Measurements from ENCODE around the gene PCDHB7. TPM values are rescaled to one million over a fixed set of nuclear protein-coding genes. Genes with fewer than 3 reads are reported as not detected.
"Not testable (repeated sequence)": the region's sequence is repeated elsewhere in the genome, so short reads cannot be mapped to it uniquely, and the experiment has no call there.

The PCDHB7 gene
- total and polyA plus RNA-seq, 4 donors: 2.3 to 6.7 (median 5.2) TPM

- ATAC-seq (ENCODE audit: low FRiP score); intact Hi-C loops (cut with DNase I); H3K27me3 ChIP-seq (ENCODE audit: control insufficient read depth in 1 of 2, insufficient read depth in 2 of 2, low read length in 1 of 2); H3K36me3 ChIP-seq (ENCODE audit: control insufficient read depth in 1 of 2, insufficient read depth in 2 of 2, low read length in 1 of 2); H3K4me1 ChIP-seq (ENCODE audit: control insufficient read depth in 1 of 2, insufficient read depth in 2 of 2, low read length in 2 of 2); DNase-seq; H3K27ac ChIP-seq (ENCODE audit: low read depth in 1 of 2, low read length in 2 of 2); H3K4me3 ChIP-seq (ENCODE audit: low read length in 2 of 2): not testable (repeated sequence)
- peaks cover 19% of the 10 kb centered on the region for H3K9me3 ChIP-seq (ENCODE audit: control insufficient read depth, low read length)
- WGBS, 2 donors: 22 to 32% methylated on average over 16 to 34 of the region's 37 CpGs
These were observed 16.2 kb downstream of the PCDHB7 start for GRCh38 chr5:141188682-141189081.

- peaks cover 18% of the 10 kb centered on the region for H3K9me3 ChIP-seq (ENCODE audit: control insufficient read depth, low read length)
- DNase-seq; H3K4me3 ChIP-seq (ENCODE audit: low read length in 2 of 2); ATAC-seq (ENCODE audit: low FRiP score); H3K4me1 ChIP-seq (ENCODE audit: control insufficient read depth in 1 of 2, insufficient read depth in 2 of 2, low read length in 2 of 2); H3K27ac ChIP-seq (ENCODE audit: low read depth in 1 of 2, low read length in 2 of 2); H3K27me3 ChIP-seq (ENCODE audit: control insufficient read depth in 1 of 2, insufficient read depth in 2 of 2, low read length in 1 of 2); intact Hi-C loops (cut with DNase I); H3K36me3 ChIP-seq (ENCODE audit: control insufficient read depth in 1 of 2, insufficient read depth in 2 of 2, low read length in 1 of 2): not testable (repeated sequence)
- 14 to 29% methylated on average over 10 to 34 of the region's 35 CpGs for WGBS, 2 donors
These were observed 16.7 kb downstream of the PCDHB7 start for GRCh38 chr5:141189131-141189530.

GRCh38 chr5:141192110-141192725 is 19.8 kb downstream of the PCDHB7 start, which contains the start of gene PCDHB10:
Gene PCDHB10 (plus strand): TSS chr5:141192353. CDS start chr5:141192553, 200 bp downstream.
- Histone ChIP-seq H3K27ac (ENCODE audit: low read depth in 1 of 2, low read length in 2 of 2) (no peak within 1 kb of the TSS), H3K4me3 (ENCODE audit: low read length in 2 of 2) (no peak within 1 kb of the TSS), H3K27me3 (ENCODE audit: control insufficient read depth in 1 of 2, insufficient read depth in 2 of 2, low read length in 1 of 2) (no peaks in the 10 kb centered on the region), H3K4me1 (ENCODE audit: control insufficient read depth in 1 of 2, insufficient read depth in 2 of 2, low read length in 2 of 2) (no peaks in the 10 kb centered on the region), H3K36me3 (ENCODE audit: control insufficient read depth in 1 of 2, insufficient read depth in 2 of 2, low read length in 1 of 2) (no peaks in the 10 kb centered on the region), H3K9me3 (ENCODE audit: control insufficient read depth, low read length) (peaks cover 12% of the 10 kb centered on the region)
- ATAC-seq (ENCODE audit: low FRiP score) (no peak), DNase-seq (no peak)
- intact Hi-C loops (cut with DNase I): no loop called here
- 6 to 7% methylated on average over 10 of the region's 10 CpGs for WGBS, 2 donors

DNA sequence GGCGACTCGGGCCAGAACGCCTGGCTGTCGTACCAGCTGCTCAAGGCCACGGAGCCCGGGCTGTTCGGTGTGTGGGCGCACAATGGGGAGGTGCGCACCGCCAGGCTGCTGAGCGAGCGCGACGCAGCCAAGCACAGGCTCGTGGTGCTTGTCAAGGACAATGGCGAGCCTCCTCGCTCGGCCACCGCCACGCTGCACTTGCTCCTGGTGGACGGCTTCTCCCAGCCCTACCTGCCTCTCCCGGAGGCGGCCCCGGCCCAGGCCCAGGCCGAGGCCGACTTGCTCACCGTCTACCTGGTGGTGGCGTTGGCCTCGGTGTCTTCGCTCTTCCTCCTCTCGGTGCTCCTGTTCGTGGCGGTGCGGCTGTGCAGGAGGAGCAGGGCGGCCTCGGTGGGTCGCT is 21.9 kb downstream of the PCDHB7 start:
- 8 to 27% methylated on average over 13 to 33 of the region's 37 CpGs for WGBS, 2 donors
- not testable (repeated sequence) for ATAC-seq (ENCODE audit: low FRiP score); H3K27ac ChIP-seq (ENCODE audit: low read depth in 1 of 2, low read length in 2 of 2)

DNA sequence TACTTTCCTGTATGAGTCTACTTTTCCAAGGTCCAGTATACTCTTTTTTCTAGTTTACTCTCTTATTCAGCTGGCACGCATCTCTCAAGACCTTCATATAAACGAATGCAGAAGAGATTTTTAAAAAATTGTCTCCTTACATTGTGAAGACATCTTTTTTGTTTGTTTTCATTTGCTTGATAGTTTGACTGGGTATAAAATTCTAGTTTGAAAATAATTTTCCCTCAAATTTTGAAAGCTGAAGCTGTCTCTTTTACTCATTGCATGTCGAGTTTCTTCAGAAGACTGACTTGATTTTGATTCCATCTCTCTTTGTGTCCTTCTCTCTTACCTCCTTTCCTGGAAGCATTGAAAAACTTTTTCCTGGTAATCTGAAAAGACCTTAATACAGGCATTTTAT is 23.9 kb downstream of the PCDHB7 start:
- Histone ChIP-seq H3K27ac (ENCODE audit: low read depth in 1 of 2, low read length in 2 of 2) (no peak overlapping the region), H3K27me3 (ENCODE audit: control insufficient read depth in 1 of 2, insufficient read depth in 2 of 2, low read length in 1 of 2) (no peaks in the 10 kb centered on the region), H3K4me1 (ENCODE audit: control insufficient read depth in 1 of 2, insufficient read depth in 2 of 2, low read length in 2 of 2) (no peaks in the 10 kb centered on the region), H3K36me3 (ENCODE audit: control insufficient read depth in 1 of 2, insufficient read depth in 2 of 2, low read length in 1 of 2) (no peaks in the 10 kb centered on the region), H3K4me3 (ENCODE audit: low read length in 2 of 2) (no peak overlapping the region), H3K9me3 (ENCODE audit: control insufficient read depth, low read length) (peaks cover 20% of the 10 kb centered on the region)
- intact Hi-C loops (cut with DNase I): no loop called here
- ATAC-seq (ENCODE audit: low FRiP score) (no peak), DNase-seq (no peak)
- 35 to 38% methylated on average over 3 of the region's 3 CpGs for WGBS, 2 donors

More for the DNA sequence above, 21.9 kb downstream of the PCDHB7 start:
- H3K4me1 ChIP-seq (ENCODE audit: control insufficient read depth in 1 of 2, insufficient read depth in 2 of 2, low read length in 2 of 2); H3K4me3 ChIP-seq (ENCODE audit: low read length in 2 of 2); intact Hi-C loops (cut with DNase I); H3K27me3 ChIP-seq (ENCODE audit: control insufficient read depth in 1 of 2, insufficient read depth in 2 of 2, low read length in 1 of 2); H3K36me3 ChIP-seq (ENCODE audit: control insufficient read depth in 1 of 2, insufficient read depth in 2 of 2, low read length in 1 of 2); DNase-seq; H3K9me3 ChIP-seq (ENCODE audit: control insufficient read depth, low read length): not testable (repeated sequence)

DNA sequence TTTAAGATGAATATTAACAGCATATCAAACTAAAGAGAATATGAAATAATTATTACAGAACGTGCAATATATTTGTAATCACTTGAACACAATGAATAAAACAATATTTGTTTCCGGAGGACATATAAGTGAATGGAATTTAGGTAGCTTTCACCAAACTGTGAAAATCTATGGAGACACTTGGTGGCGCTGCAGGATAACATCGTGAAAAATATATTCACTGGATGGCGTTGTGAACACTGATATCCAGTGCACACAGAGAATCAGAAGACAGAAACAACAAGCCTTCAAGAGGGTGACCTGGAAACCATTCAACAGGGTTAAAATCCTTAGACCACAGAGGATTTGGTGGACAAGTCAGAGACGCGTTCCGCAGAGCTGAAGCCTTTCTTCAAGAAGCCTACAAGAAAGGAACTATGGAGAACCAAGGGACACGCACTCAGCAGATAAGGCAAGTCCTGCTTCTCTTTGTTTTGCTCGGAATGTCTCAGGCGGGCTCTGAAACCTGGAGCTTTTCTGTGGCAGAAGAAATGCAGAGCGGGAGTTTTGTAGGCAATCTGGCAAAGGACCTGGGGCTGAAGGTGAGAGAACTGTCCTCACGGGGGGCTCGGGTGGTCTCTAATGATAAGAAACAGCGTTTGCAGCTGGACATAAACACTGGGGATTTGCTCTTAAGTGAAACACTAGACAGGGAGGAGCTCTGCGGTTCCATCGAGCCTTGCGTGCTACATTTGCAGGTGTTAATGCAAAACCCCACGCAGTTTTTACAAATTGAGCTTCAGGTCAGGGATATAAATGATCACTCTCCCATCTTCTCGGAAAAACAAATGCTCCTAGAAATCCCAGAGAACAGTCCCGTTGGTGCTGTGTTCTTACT is 27.2 kb downstream of the PCDHB7 start, which contains the start of gene PCDHB11:
Gene PCDHB11, plus strand, starts transcription at position 269 of the 877 bp plus-strand sequence. Its CDS starts 148 bp downstream, at position 417.
- WGBS, 2 donors: 20 to 33% methylated on average over 21 of the region's 21 CpGs
- no peak for DNase-seq
- intact Hi-C loops (cut with DNase I): no loop called here
- Histone ChIP-seq H3K4me1 (ENCODE audit: control insufficient read depth in 1 of 2, insufficient read depth in 2 of 2, low read length in 2 of 2) (no peaks in the 10 kb centered on the region), H3K36me3 (ENCODE audit: control insufficient read depth in 1 of 2, insufficient read depth in 2 of 2, low read length in 1 of 2) (no peaks in the 10 kb centered on the region), H3K27ac (ENCODE audit: low read depth in 1 of 2, low read length in 2 of 2) (no peak within 1 kb of the TSS), H3K4me3 (ENCODE audit: low read length in 2 of 2) (peak within 1 kb of the TSS; percentile 16 to 26), H3K27me3 (ENCODE audit: control insufficient read depth in 1 of 2, insufficient read depth in 2 of 2, low read length in 1 of 2) (no peaks in the 10 kb centered on the region), H3K9me3 (ENCODE audit: control insufficient read depth, low read length) (peaks cover 24% of the 10 kb centered on the region)
- ATAC-seq (ENCODE audit: low FRiP score): no peak

GRCh38 chr5:141201126-141201525 is 28.7 kb downstream of the PCDHB7 start:
- peaks cover 26% of the 10 kb centered on the region for H3K9me3 ChIP-seq (ENCODE audit: control insufficient read depth, low read length)
- DNase-seq; ATAC-seq (ENCODE audit: low FRiP score); H3K27ac ChIP-seq (ENCODE audit: low read depth in 1 of 2, low read length in 2 of 2); H3K36me3 ChIP-seq (ENCODE audit: control insufficient read depth in 1 of 2, insufficient read depth in 2 of 2, low read length in 1 of 2); H3K4me3 ChIP-seq (ENCODE audit: low read length in 2 of 2); H3K4me1 ChIP-seq (ENCODE audit: control insufficient read depth in 1 of 2, insufficient read depth in 2 of 2, low read length in 2 of 2); intact Hi-C loops (cut with DNase I); H3K27me3 ChIP-seq (ENCODE audit: control insufficient read depth in 1 of 2, insufficient read depth in 2 of 2, low read length in 1 of 2): not testable (repeated sequence)
- WGBS, 2 donors: 16 to 29% methylated on average over 17 to 28 of the region's 38 CpGs

- H3K4me3 ChIP-seq (ENCODE audit: low read length in 2 of 2); intact Hi-C loops (cut with DNase I); H3K27me3 ChIP-seq (ENCODE audit: control insufficient read depth in 1 of 2, insufficient read depth in 2 of 2, low read length in 1 of 2); ATAC-seq (ENCODE audit: low FRiP score); DNase-seq; H3K36me3 ChIP-seq (ENCODE audit: control insufficient read depth in 1 of 2, insufficient read depth in 2 of 2, low read length in 1 of 2); H3K4me1 ChIP-seq (ENCODE audit: control insufficient read depth in 1 of 2, insufficient read depth in 2 of 2, low read length in 2 of 2); H3K27ac ChIP-seq (ENCODE audit: low read depth in 1 of 2, low read length in 2 of 2): not testable (repeated sequence)
- WGBS, 2 donors: 21 to 28% methylated on average over 25 to 32 of the region's 35 CpGs
- H3K9me3 ChIP-seq (ENCODE audit: control insufficient read depth, low read length): peaks cover 26% of the 10 kb centered on the region
These were observed 29.2 kb downstream of the PCDHB7 start for GRCh38 chr5:141201646-141202045.
